HFFc6 (cell line): Measurements from ENCODE around the gene ALG6. TPM values are rescaled to one million over a fixed set of nuclear protein-coding genes. Genes with fewer than 3 reads are reported as not detected.

Source experiments
- DNase-seq: peaks from one replicate; pipeline ENCODE4 v3.0.0-alpha.2; 2018
- H3K27ac Mint-ChIP-seq: 2 replicates; pipeline ENCODE4 v1.8.0; 2020; ENCODE audit warnings: mild to moderate bottlenecking, mixed read lengths
- H3K27me3 Mint-ChIP-seq: 2 replicates; pipeline ENCODE4 v1.8.0; 2021; ENCODE audit warnings: mild to moderate bottlenecking, moderate library complexity, mixed read lengths; ENCODE audit not compliant: insufficient read depth
- H3K36me3 Mint-ChIP-seq: 2 replicates; pipeline ENCODE4 v1.8.0; 2021; ENCODE audit warnings: low read depth, mixed read lengths
- H3K4me1 Mint-ChIP-seq: 2 replicates; pipeline ENCODE4 v1.8.0; 2020; ENCODE audit warnings: low read depth, mixed read lengths
- H3K4me3 Mint-ChIP-seq: 2 replicates; pipeline ENCODE4 v1.8.0; 2020; ENCODE audit warnings: mild to moderate bottlenecking, moderate library complexity, mixed read lengths
- H3K9me3 Mint-ChIP-seq: 2 replicates; pipeline ENCODE4 v1.8.0; 2020; ENCODE audit warnings: mild to moderate bottlenecking, mixed read lengths
- CTCF ChIP-seq: fragments of 200-600 bp; sonication (generic); IDR thresholded peaks from 2 replicates; pipeline ENCODE4 v1.5.0; 2021; ENCODE audit warnings: antibody characterized with exemption, mild to moderate bottlenecking
- long read RNA-seq: library from polyadenylated mRNA; unstranded; transcript quantifications from one replicate; pipeline ENCODE4 v2.0.0, GENCODE V29; 2019
- total RNA-seq, 6 experiments: library from RNA; stranded (reverse); fragmentation: NEBNext Ultra II Directional; extraction: Animal tissue kit (Norgen Biotek cat#: 25700); gene quantifications; 2 replicates in 1 of 6; 3 replicates in 5 of 6; pipeline ENCODE4 v1.2.3, GENCODE V29; 2021

ALG6 gene
- 1 to 10 TPM; 6.7 to 9.0 (median 7.7) TPM for total RNA-seq
- long read RNA-seq, transcript ALG6-202 (15 exons, 3,371 nt), result major isoform, 8 of 8 reads
- long read RNA-seq, partial matches to known transcripts, result 0 of 8 reads
- long read RNA-seq, other reads (novel, unspliced or antisense), result 0 of 8 reads

- Mint-ChIP-seq H3K9me3 (no peaks in the 10 kb centered on the region), H3K4me3 (peak within 1 kb of the TSS; percentile 99), H3K27me3 (peaks cover 1% of the 10 kb centered on the region; the same call in 1 of the 2 replicates), H3K4me1 (peaks cover 19% of the 10 kb centered on the region), H3K27ac (peak within 1 kb of the TSS; percentile 84), H3K36me3 (no peaks in the 10 kb centered on the region)
- TF ChIP-seq CTCF, result no peak; the same call in 1 of the 2 replicates
- peak; percentile 83 for DNase-seq
Observed at GRCh38 chr1:63367215-63368103, at the start of gene ALG6. Gene ALG6 (plus strand): TSS chr1:63367627. CDS start chr1:63370978, 3,351 bp downstream.

GRCh38 chr1:63317817-63318152 lies 49.6 kb upstream of the ALG6 start:
- Mint-ChIP-seq H3K4me1 (peaks cover 18% of the 10 kb centered on the region), H3K4me3 (peak overlapping the region; percentile 69), H3K27me3 (peaks cover 46% of the 10 kb centered on the region), H3K27ac (no peak overlapping the region), H3K9me3 (peaks cover 23% of the 10 kb centered on the region), H3K36me3 (peaks cover 22% of the 10 kb centered on the region)
- TF ChIP-seq CTCF, result no peak
- DNase-seq, result no peak

- Mint-ChIP-seq H3K27ac (no peak overlapping the region), H3K4me1 (peaks cover 18% of the 10 kb centered on the region), H3K4me3 (no peak overlapping the region), H3K27me3 (peaks cover 47% of the 10 kb centered on the region), H3K36me3 (peaks cover 22% of the 10 kb centered on the region), H3K9me3 (peaks cover 23% of the 10 kb centered on the region)
- TF ChIP-seq CTCF, result no peak
- DNase-seq, result no peak
Observed at GRCh38 chr1:63318201-63318979, 49.0 kb upstream of the ALG6 start.

- Mint-ChIP-seq H3K27ac (no peak overlapping the region), H3K4me3 (no peak overlapping the region), H3K9me3 (peaks cover 23% of the 10 kb centered on the region), H3K27me3 (peaks cover 49% of the 10 kb centered on the region), H3K4me1 (peaks cover 18% of the 10 kb centered on the region), H3K36me3 (peaks cover 22% of the 10 kb centered on the region)
- TF ChIP-seq CTCF, result no peak
- DNase-seq, result no peak
Observed at GRCh38 chr1:63319046-63320021, 48.1 kb upstream of the ALG6 start.
